MM.1S (cell line): Measurements from ENCODE around the gene ST3GAL3.

Experiments used
- DNase-seq: peaks from one replicate; pipeline ENCODE4 v3.0.0-alpha.2; 2015
- H2AFZ ChIP-seq: fragments of 300-600 bp; sonication (generic); 2 replicates; pipeline ENCODE4 v1.6.0; 2016; ENCODE audit warnings: antibody characterized with exemption, low read length
- H3F3A ChIP-seq: fragments of 300-600 bp; sonication (generic); 2 replicates; pipeline ENCODE4 v1.6.1; 2016; ENCODE audit warnings: mild to moderate bottlenecking, antibody characterized with exemption, low read length, moderate library complexity, mixed read lengths; ENCODE audit not compliant: insufficient read depth
- H3K27ac ChIP-seq: fragments of 300-600 bp; sonication (generic); 2 replicates; pipeline ENCODE4 v1.5.1; 2016; ENCODE audit warnings: mild to moderate bottlenecking, low read length
- H3K27me3 ChIP-seq: fragments of 300-600 bp; sonication (generic); replicated peaks from 2 replicates; pipeline ENCODE4 v1.6.0; 2016; ENCODE audit warnings: low read length; ENCODE audit not compliant: insufficient read depth
- H3K36me3 ChIP-seq: fragments of 300-600 bp; sonication (generic); replicated peaks from 2 replicates; pipeline ENCODE4 v1.6.1; 2016; ENCODE audit warnings: mild to moderate bottlenecking, low read length, mixed read lengths; ENCODE audit not compliant: insufficient read depth
- H3K4me1 ChIP-seq: fragments of 300-600 bp; sonication (generic); 2 replicates; pipeline ENCODE4 v1.6.1; 2016; ENCODE audit warnings: low read length, mixed read lengths
- H3K4me2 ChIP-seq: fragments of 300-600 bp; sonication (generic); 2 replicates; pipeline ENCODE4 v1.6.0; 2016; ENCODE audit warnings: low read depth, low read length
- H3K4me3 ChIP-seq: fragments of 300-600 bp; sonication (generic); 2 replicates; pipeline ENCODE4 v1.5.1; 2016; ENCODE audit warnings: low read length, mixed read lengths
- H3K79me2 ChIP-seq: fragments of 300-600 bp; sonication (generic); 2 replicates; pipeline ENCODE4 v1.6.1; 2016; ENCODE audit warnings: mixed run types, low read length, mixed read lengths
- H3K9ac ChIP-seq: fragments of 300-600 bp; sonication (generic); 2 replicates; pipeline ENCODE4 v1.6.1; 2016; ENCODE audit warnings: low read length, mixed read lengths
- H3K9me2 ChIP-seq: fragments of 300-600 bp; sonication (generic); replicated peaks from 2 replicates; pipeline ENCODE4 v1.6.1; 2016; ENCODE audit warnings: mild to moderate bottlenecking, low read length, mixed read lengths; ENCODE audit not compliant: insufficient read depth
- H3K9me3 ChIP-seq: fragments of 300-600 bp; sonication (generic); replicated peaks from 2 replicates; pipeline ENCODE4 v1.6.1; 2016; ENCODE audit warnings: mild to moderate bottlenecking, low read length, mixed read lengths; ENCODE audit not compliant: insufficient read depth
- H4K20me1 ChIP-seq: fragments of 300-600 bp; sonication (generic); 2 replicates; pipeline ENCODE4 v1.6.1; 2016; ENCODE audit warnings: mild to moderate bottlenecking, low read length, moderate library complexity, mixed read lengths; ENCODE audit not compliant: insufficient read depth
- EZH2 ChIP-seq: fragments of 300-600 bp; sonication (generic); optimal IDR thresholded peaks from 2 replicates; pipeline ENCODE3; 2017; ENCODE audit warnings: low read depth, mild to moderate bottlenecking, antibody characterized with exemption, low read length, mixed read lengths
- EZH2phosphoT487 ChIP-seq: fragments of 300-600 bp; sonication (generic); IDR thresholded peaks from 2 replicates; pipeline ENCODE4 v1.6.1; 2018; ENCODE audit warnings: antibody characterized with exemption, low read length
- TF ChIP-seq, protein P1 (sequence below): fragments of 300-600 bp; sonication (generic); IDR thresholded peaks from 2 replicates; pipeline ENCODE4 v1.5.1; 2016; ENCODE audit warnings: antibody characterized with exemption, low read length, mixed read lengths

The ST3GAL3 gene

DNA sequence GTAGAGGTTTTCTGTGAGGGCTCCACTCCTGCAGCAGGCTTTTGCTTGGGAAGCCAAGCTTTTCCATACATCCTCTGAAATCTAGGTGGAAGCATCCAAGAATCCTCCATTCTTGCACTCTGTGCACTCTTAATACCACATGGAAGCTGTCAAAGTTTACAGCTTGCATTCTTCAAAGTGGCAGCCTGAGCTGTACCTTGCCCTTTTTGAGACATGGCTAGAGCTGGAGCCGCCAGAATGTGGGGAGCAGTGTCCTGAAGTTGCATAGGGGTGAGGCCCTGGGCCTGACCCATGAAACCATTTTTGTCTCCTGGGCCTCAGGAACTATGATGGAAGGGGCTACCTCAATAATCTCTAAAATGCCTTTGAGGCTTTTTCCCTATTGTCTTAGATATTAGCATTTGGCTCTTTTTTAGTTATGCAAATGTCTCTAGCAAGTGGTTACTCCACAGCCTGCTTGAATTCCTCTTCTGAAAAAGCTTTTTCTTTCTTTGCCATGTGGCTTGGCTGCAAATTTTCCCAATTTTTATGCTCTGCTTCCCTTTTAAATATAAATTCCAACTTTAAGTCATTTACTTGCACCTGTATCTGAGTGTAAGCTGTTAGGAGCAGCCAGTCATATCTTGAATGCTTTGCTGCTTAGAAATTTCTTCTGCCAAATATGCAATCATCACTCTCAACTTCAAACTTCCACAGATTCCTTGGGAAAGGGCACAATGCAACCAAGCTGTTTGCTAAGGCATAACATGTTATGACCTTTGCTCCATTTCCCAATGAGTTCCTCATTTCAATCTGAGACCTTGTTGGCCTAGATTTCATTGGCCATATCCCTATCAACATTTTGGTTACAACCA, 134.2 kb downstream of the ST3GAL3 start:
- Histone ChIP-seq H3F3A (peaks cover 18% of the 10 kb centered on the region), H3K9me3 (no peaks in the 10 kb centered on the region), H3K9ac (no peak overlapping the region), H3K9me2 (no peaks in the 10 kb centered on the region), H3K27ac (no peak overlapping the region), H2AFZ (no peak overlapping the region), H3K27me3 (no peaks in the 10 kb centered on the region), H3K4me2 (no peak overlapping the region), H3K4me1 (peaks cover 44% of the 10 kb centered on the region), H4K20me1 (no peaks in the 10 kb centered on the region), H3K36me3 (no peaks in the 10 kb centered on the region; the same call in 1 of the 2 replicates), H3K4me3 (no peak overlapping the region), H3K79me2 (no peaks in the 10 kb centered on the region; the same call in 1 of the 2 replicates)
- no peak for DNase-seq
- TF ChIP-seq EZH2phosphoT487 (no peak), EZH2 (no peak)

DNA sequence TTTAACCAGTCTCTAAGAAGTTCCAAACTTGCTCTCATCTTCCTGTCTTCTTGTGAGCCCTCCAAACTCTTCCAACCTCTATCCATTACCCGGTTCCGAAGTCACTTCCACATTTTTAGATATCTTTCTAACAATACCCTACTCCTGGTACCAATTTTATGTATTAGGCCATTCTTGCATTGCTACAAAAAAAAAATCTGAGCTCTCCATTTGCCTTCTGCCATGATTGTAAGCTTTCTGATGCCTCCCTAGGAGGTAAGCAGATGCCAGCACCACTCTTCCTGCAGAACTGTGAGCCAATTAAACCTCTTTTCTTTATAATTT, 134.8 kb downstream of the ST3GAL3 start:
- H3F3A ChIP-seq, result peaks cover 13% of the 10 kb centered on the region
- no peaks in the 10 kb centered on the region for H3K9me3 ChIP-seq
- no peaks in the 10 kb centered on the region for H4K20me1 ChIP-seq
- H3K36me3 ChIP-seq, result no peaks in the 10 kb centered on the region; the same call in 1 of the 2 replicates
- no peaks in the 10 kb centered on the region for H3K9me2 ChIP-seq
- TF ChIP-seq EZH2, result no peak
- TF ChIP-seq EZH2phosphoT487, result no peak
- TF ChIP-seq, protein P1, sequence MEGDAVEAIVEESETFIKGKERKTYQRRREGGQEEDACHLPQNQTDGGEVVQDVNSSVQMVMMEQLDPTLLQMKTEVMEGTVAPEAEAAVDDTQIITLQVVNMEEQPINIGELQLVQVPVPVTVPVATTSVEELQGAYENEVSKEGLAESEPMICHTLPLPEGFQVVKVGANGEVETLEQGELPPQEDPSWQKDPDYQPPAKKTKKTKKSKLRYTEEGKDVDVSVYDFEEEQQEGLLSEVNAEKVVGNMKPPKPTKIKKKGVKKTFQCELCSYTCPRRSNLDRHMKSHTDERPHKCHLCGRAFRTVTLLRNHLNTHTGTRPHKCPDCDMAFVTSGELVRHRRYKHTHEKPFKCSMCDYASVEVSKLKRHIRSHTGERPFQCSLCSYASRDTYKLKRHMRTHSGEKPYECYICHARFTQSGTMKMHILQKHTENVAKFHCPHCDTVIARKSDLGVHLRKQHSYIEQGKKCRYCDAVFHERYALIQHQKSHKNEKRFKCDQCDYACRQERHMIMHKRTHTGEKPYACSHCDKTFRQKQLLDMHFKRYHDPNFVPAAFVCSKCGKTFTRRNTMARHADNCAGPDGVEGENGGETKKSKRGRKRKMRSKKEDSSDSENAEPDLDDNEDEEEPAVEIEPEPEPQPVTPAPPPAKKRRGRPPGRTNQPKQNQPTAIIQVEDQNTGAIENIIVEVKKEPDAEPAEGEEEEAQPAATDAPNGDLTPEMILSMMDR, result no peak
- no peak for DNase-seq
- H2AFZ ChIP-seq, result no peak overlapping the region
- H3K27me3 ChIP-seq, result no peaks in the 10 kb centered on the region
- no peak overlapping the region for H3K9ac ChIP-seq
- no peak overlapping the region for H3K4me3 ChIP-seq
- H3K4me1 ChIP-seq, result peaks cover 42% of the 10 kb centered on the region
- H3K27ac ChIP-seq, result no peak overlapping the region
- H3K79me2 ChIP-seq, result no peaks in the 10 kb centered on the region; the same call in 1 of the 2 replicates
- H3K4me2 ChIP-seq, result no peak overlapping the region

DNA sequence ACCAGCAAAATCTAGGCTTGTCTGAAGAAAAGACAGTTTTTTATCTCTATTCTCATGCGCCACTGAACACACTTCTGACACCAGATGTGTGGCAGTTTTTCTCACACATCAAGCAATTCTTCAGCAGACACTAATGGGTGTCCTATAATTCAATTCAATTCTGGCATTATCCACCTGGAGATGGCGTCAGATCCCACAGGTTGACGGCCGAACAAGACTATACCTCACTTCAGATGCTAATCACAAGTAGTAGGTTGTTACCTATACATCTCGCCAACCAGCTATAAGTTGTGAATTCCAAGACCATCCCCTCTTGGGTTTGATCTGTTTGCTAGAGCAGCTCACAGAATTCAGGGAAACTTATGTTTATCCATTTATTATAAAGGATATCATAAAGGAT, 136.3 kb downstream of the ST3GAL3 start:
- Histone ChIP-seq H3K27me3 (no peaks in the 10 kb centered on the region), H3K4me2 (no peak overlapping the region), H3K79me2 (no peaks in the 10 kb centered on the region), H3K9ac (no peak overlapping the region), H3F3A (peaks cover 11% of the 10 kb centered on the region), H4K20me1 (no peaks in the 10 kb centered on the region), H3K27ac (no peak overlapping the region), H3K9me3 (no peaks in the 10 kb centered on the region), H3K9me2 (no peaks in the 10 kb centered on the region), H2AFZ (no peak overlapping the region), H3K4me1 (peaks cover 32% of the 10 kb centered on the region), H3K36me3 (no peaks in the 10 kb centered on the region; the same call in 1 of the 2 replicates), H3K4me3 (no peak overlapping the region)
- no peak for DNase-seq
- TF ChIP-seq EZH2phosphoT487 (no peak), EZH2 (no peak)
- TF ChIP-seq, protein P1, result no peak

- H3K4me2 ChIP-seq, result no peak overlapping the region
- no peak for DNase-seq
- no peak overlapping the region for H3K9ac ChIP-seq
- H2AFZ ChIP-seq, result no peak overlapping the region
- TF ChIP-seq, protein P1, result no peak
- no peak for TF ChIP-seq EZH2phosphoT487
- H3K79me2 ChIP-seq, result no peaks in the 10 kb centered on the region
- no peaks in the 10 kb centered on the region; the same call in 1 of the 2 replicates for H3K36me3 ChIP-seq
- no peaks in the 10 kb centered on the region for H3K27me3 ChIP-seq
- no peaks in the 10 kb centered on the region for H3K9me2 ChIP-seq
- no peaks in the 10 kb centered on the region for H4K20me1 ChIP-seq
- no peak overlapping the region for H3K4me3 ChIP-seq
- H3K27ac ChIP-seq, result no peak overlapping the region
- H3K9me3 ChIP-seq, result no peaks in the 10 kb centered on the region
- peaks cover 7% of the 10 kb centered on the region for H3F3A ChIP-seq
- peaks cover 27% of the 10 kb centered on the region for H3K4me1 ChIP-seq
Measured at GRCh38 chr1:43844114-43844513, 136.8 kb downstream of the ST3GAL3 start.
